Middle frontal gyrus (tissue), 1 donor: Measurements from ENCODE around the gene PARD3.

Source experiments
- DNase-seq: peaks from one replicate; pipeline ENCODE4 v3.0.0-alpha.2; 2015; ENCODE audit warnings: low spot score; ENCODE audit errors: extremely low spot score

Gene PARD3

GRCh38 chr10:34148305-34148657 is 666.8 kb downstream of the PARD3 start:
- DNase-seq = no peak

- no peak for DNase-seq
These were observed 667.3 kb downstream of the PARD3 start for GRCh38 chr10:34147641-34148304.

GRCh38 chr10:34145715-34146114 is 669.4 kb downstream of the PARD3 start:
- no peak for DNase-seq

GRCh38 chr10:34143466-34143865 is 671.6 kb downstream of the PARD3 start:
- DNase-seq = no peak

- DNase-seq = no peak
These were observed 673.9 kb downstream of the PARD3 start for GRCh38 chr10:34141032-34141680.

- no peak for DNase-seq
These were observed 675.5 kb downstream of the PARD3 start for GRCh38 chr10:34139559-34139958.

- DNase-seq = no peak
These were observed 677.1 kb downstream of the PARD3 start for GRCh38 chr10:34137955-34138354.

GRCh38 chr10:34137201-34137600 is 677.9 kb downstream of the PARD3 start:
- DNase-seq = no peak

GRCh38 chr10:34135515-34135914 is 679.6 kb downstream of the PARD3 start:
- DNase-seq = no peak

GRCh38 chr10:34134602-34135001 is 680.5 kb downstream of the PARD3 start:
- no peak for DNase-seq

- DNase-seq = no peak
These were observed 681.7 kb downstream of the PARD3 start for GRCh38 chr10:34133406-34133805.

GRCh38 chr10:34131152-34131551 is 683.9 kb downstream of the PARD3 start:
- no peak for DNase-seq

- no peak for DNase-seq
These were observed 687.4 kb downstream of the PARD3 start for GRCh38 chr10:34127676-34128075.

- no peak for DNase-seq
These were observed 688.5 kb downstream of the PARD3 start for GRCh38 chr10:34126371-34127151.

GRCh38 chr10:34125702-34126101 is 689.4 kb downstream of the PARD3 start:
- no peak for DNase-seq

- no peak for DNase-seq
These were observed 690.5 kb downstream of the PARD3 start for GRCh38 chr10:34124522-34125035.

GRCh38 chr10:34121781-34122622 is 693.1 kb downstream of the PARD3 start:
- no peak for DNase-seq

- DNase-seq = no peak
These were observed 693.9 kb downstream of the PARD3 start for GRCh38 chr10:34121125-34121753.

- no peak for DNase-seq
These were observed 695.6 kb downstream of the PARD3 start for GRCh38 chr10:34119456-34119855.

- no peak for DNase-seq
These were observed 698.3 kb downstream of the PARD3 start for GRCh38 chr10:34116681-34117271.
